ENCODE results near the gene RASAL3.

- TF ChIP-seq CTCF (IDR thresholded peaks at IDR 0.05; ENCODE audit: low read length) = no peak
- TF ChIP-seq EZH2phosphoT487 (IDR thresholded peaks at IDR 0.05; ENCODE audit: low read length) = no peak
These were observed 23.0 kb downstream of the RASAL3 start for GRCh38 chr19:15441317-15441716.

Data from MM.1S (cell line).